Suprapubic skin (tissue), 4 donors: ENCODE data around the gene DDRGK1. TPM values are rescaled to one million over a fixed set of nuclear protein-coding genes. Genes with fewer than 3 reads are reported as not detected.

Experiments
- DNase-seq, 2 donors: peaks; one replicate each; pipeline ENCODE4 v3.0.0-alpha.2; 2019; ENCODE audit warnings: low spot score in 2 of 2
- H3K27ac ChIP-seq: fragments of 200-600 bp; sonication (generic); one replicate; pipeline ENCODE4 v1.5.1; 2019
- H3K27me3 ChIP-seq: fragments of 200-600 bp; sonication (generic); one replicate; pipeline ENCODE4 v1.5.1; 2019
- H3K36me3 ChIP-seq: fragments of 200-600 bp; sonication (generic); one replicate; pipeline ENCODE4 v1.5.1; 2019
- H3K4me1 ChIP-seq: fragments of 200-600 bp; sonication (generic); one replicate; pipeline ENCODE4 v1.5.1; 2019
- H3K4me3 ChIP-seq: fragments of 200-600 bp; sonication (generic); one replicate; pipeline ENCODE4 v1.5.1; 2019; ENCODE audit warnings: mild to moderate bottlenecking
- H3K9me3 ChIP-seq: fragments of 200-600 bp; sonication (generic); one replicate; pipeline ENCODE4 v1.5.1; 2019
- CTCF ChIP-seq, 2 donors: fragments of 200-600 bp in 1 of 2; fragments of 450-650 bp in 1 of 2; sonication (generic) in 1 of 2; IDR thresholded peaks; one replicate each; pipeline ENCODE4 v1.5.1; 2016 to 2019; ENCODE audit warnings: antibody characterized with exemption in 2 of 2, mild to moderate bottlenecking in 1 of 2, moderate library complexity in 1 of 2
- EP300 ChIP-seq: sonication (generic); formaldehyde crosslinking; IDR thresholded peaks from one replicate; pipeline ENCODE4 v1.6.1; 2017; ENCODE audit warnings: antibody characterized with exemption
- POLR2A ChIP-seq, 2 donors: fragments of 450-650 bp; IDR thresholded peaks; one replicate each; pipeline ENCODE4 v1.6.1; 2017; ENCODE audit warnings: antibody characterized with exemption in 2 of 2, mild to moderate bottlenecking in 2 of 2, moderate library complexity in 2 of 2
- POLR2AphosphoS5 ChIP-seq, 3 donors: sonication (generic); formaldehyde crosslinking; IDR thresholded peaks; one replicate each; pipeline ENCODE4 v1.6.1; 2017; ENCODE audit warnings: antibody characterized with exemption in 3 of 3
- WGBS: methylation state at CpG from one replicate; pipeline ENCODE4 v1.1.5; 2018; 5-methylcytosine and 5-hydroxymethylcytosine counted together
- total RNA-seq, 4 donors: library from RNA; depleted of rRNA; stranded (reverse); fragments of >200 nt; gene quantifications; one replicate each; pipeline ENCODE4 v1.1.0, GENCODE V29; 2016

The DDRGK1 gene
- total RNA-seq, 4 donors from 2014 or later = 50.0 to 169 (median 55.6) TPM

- H3K27ac ChIP-seq = no peak overlapping the region
- no peaks in the 10 kb centered on the region for H3K27me3 ChIP-seq
- H3K4me1 ChIP-seq = no peaks in the 10 kb centered on the region
- no peak for TF ChIP-seq POLR2A (IDR thresholded peaks at IDR 0.05)
- TF ChIP-seq POLR2AphosphoS5 (IDR thresholded peaks at IDR 0.05) = no peak
- TF ChIP-seq EP300 = no peak
- no peak for TF ChIP-seq CTCF (IDR thresholded peaks at IDR 0.05)
- no peaks in the 10 kb centered on the region for H3K9me3 ChIP-seq
- peaks cover 4% of the 10 kb centered on the region for H3K36me3 ChIP-seq
- no peak for DNase-seq
- 93% methylated on average over 19 of the region's 21 CpGs for WGBS
- H3K4me3 ChIP-seq = no peak overlapping the region
Observed at GRCh38 chr20:3231116-3231515, 26.6 kb upstream of the DDRGK1 start.

- WGBS = 87% methylated on average over 8 of the region's 14 CpGs
- H3K36me3 ChIP-seq = peaks cover 4% of the 10 kb centered on the region
- H3K4me1 ChIP-seq = no peaks in the 10 kb centered on the region
- no peak overlapping the region for H3K27ac ChIP-seq
- DNase-seq = no peak
- no peak overlapping the region for H3K4me3 ChIP-seq
- H3K27me3 ChIP-seq = no peaks in the 10 kb centered on the region
- TF ChIP-seq EP300 (no peak), CTCF (IDR thresholded peaks at IDR 0.05) (no peak), POLR2A (IDR thresholded peaks at IDR 0.05) (no peak), POLR2AphosphoS5 (IDR thresholded peaks at IDR 0.05) (no peak)
- H3K9me3 ChIP-seq = no peaks in the 10 kb centered on the region
Observed at GRCh38 chr20:3229798-3230197, 25.3 kb upstream of the DDRGK1 start.

- TF ChIP-seq CTCF (IDR thresholded peaks at IDR 0.05) (no peak), EP300 (no peak), POLR2A (IDR thresholded peaks at IDR 0.05) (no peak)
- no peaks in the 10 kb centered on the region for H3K4me1 ChIP-seq
- DNase-seq = no peak
- WGBS = 96% methylated on average over 8 of the region's 22 CpGs
- peaks cover 7% of the 10 kb centered on the region for H3K36me3 ChIP-seq
- no peak overlapping the region for H3K27ac ChIP-seq
- no peaks in the 10 kb centered on the region for H3K27me3 ChIP-seq
- no peaks in the 10 kb centered on the region for H3K9me3 ChIP-seq
- no peak overlapping the region for H3K4me3 ChIP-seq
Observed at GRCh38 chr20:3229158-3229557, 24.7 kb upstream of the DDRGK1 start.

GRCh38 chr20:3228750-3229032 is 24.2 kb upstream of the DDRGK1 start:
- Histone ChIP-seq H3K4me3 (no peak overlapping the region), H3K9me3 (no peaks in the 10 kb centered on the region), H3K27me3 (no peaks in the 10 kb centered on the region), H3K27ac (no peak overlapping the region), H3K36me3 (peaks cover 10% of the 10 kb centered on the region), H3K4me1 (no peaks in the 10 kb centered on the region)
- TF ChIP-seq EP300 (no peak), POLR2AphosphoS5 (IDR thresholded peaks at IDR 0.05) (no peak), CTCF (IDR thresholded peaks at IDR 0.05) (no peak), POLR2A (IDR thresholded peaks at IDR 0.05) (no peak)
- no peak for DNase-seq
- 94% methylated on average over 8 of the region's 11 CpGs for WGBS

- H3K4me3 ChIP-seq = no peak overlapping the region
- peaks cover 3% of the 10 kb centered on the region for H3K4me1 ChIP-seq
- 84% methylated on average over 38 of the region's 42 CpGs for WGBS
- TF ChIP-seq EP300 (no peak), POLR2A (IDR thresholded peaks at IDR 0.05) (no peak), CTCF (IDR thresholded peaks at IDR 0.05) (no peak), POLR2AphosphoS5 (IDR thresholded peaks at IDR 0.05) (no peak)
- no peak for DNase-seq
- peaks cover 16% of the 10 kb centered on the region for H3K36me3 ChIP-seq
- no peak overlapping the region for H3K27ac ChIP-seq
- no peaks in the 10 kb centered on the region for H3K9me3 ChIP-seq
- no peaks in the 10 kb centered on the region for H3K27me3 ChIP-seq
Observed at GRCh38 chr20:3227936-3228749, 23.7 kb upstream of the DDRGK1 start.
